GM12891 (cell line): Measurements from ENCODE around the gene NFATC4.

Source experiments
- DNase-seq: peaks from one replicate; pipeline ENCODE4 v3.0.0; 2011; ENCODE audit warnings: low spot score; ENCODE audit not compliant: insufficient read length
- FAIRE-seq: peaks from 2 replicates; lab custom pipeline; 2011; peaks lifted over from hg19 to GRCh38; lab: Jason Lieb, UNC
- PAX5 ChIP-seq: IDR thresholded peaks from 2 replicates; pipeline ENCODE4 v1.6.1; 2011; ENCODE audit warnings: low read length, moderate library complexity, mild to moderate bottlenecking; ENCODE audit not compliant: insufficient read depth, severe bottlenecking
- POLR2A ChIP-seq: IDR thresholded peaks from 2 replicates; pipeline ENCODE4 v1.6.1; 2011; ENCODE audit warnings: low read depth, low read length, control low read depth
- POLR2AphosphoS5 ChIP-seq: IDR thresholded peaks from 2 replicates; pipeline ENCODE4 v1.6.1; 2011; ENCODE audit warnings: low read depth, low read length, control low read depth
- POU2F2 ChIP-seq: IDR thresholded peaks from 2 replicates; pipeline ENCODE4 v1.6.1; 2011; ENCODE audit warnings: low read depth, mild to moderate bottlenecking, control low read depth, low read length, moderate library complexity
- SPI1 ChIP-seq: IDR thresholded peaks from 2 replicates; pipeline ENCODE4 v1.6.1; 2011; ENCODE audit warnings: low read depth, low read length, control low read depth
- TAF1 ChIP-seq: IDR thresholded peaks from 2 replicates; pipeline ENCODE4 v1.6.1; 2011; ENCODE audit warnings: low read depth, low read length, control low read depth

NFATC4 gene

DNA sequence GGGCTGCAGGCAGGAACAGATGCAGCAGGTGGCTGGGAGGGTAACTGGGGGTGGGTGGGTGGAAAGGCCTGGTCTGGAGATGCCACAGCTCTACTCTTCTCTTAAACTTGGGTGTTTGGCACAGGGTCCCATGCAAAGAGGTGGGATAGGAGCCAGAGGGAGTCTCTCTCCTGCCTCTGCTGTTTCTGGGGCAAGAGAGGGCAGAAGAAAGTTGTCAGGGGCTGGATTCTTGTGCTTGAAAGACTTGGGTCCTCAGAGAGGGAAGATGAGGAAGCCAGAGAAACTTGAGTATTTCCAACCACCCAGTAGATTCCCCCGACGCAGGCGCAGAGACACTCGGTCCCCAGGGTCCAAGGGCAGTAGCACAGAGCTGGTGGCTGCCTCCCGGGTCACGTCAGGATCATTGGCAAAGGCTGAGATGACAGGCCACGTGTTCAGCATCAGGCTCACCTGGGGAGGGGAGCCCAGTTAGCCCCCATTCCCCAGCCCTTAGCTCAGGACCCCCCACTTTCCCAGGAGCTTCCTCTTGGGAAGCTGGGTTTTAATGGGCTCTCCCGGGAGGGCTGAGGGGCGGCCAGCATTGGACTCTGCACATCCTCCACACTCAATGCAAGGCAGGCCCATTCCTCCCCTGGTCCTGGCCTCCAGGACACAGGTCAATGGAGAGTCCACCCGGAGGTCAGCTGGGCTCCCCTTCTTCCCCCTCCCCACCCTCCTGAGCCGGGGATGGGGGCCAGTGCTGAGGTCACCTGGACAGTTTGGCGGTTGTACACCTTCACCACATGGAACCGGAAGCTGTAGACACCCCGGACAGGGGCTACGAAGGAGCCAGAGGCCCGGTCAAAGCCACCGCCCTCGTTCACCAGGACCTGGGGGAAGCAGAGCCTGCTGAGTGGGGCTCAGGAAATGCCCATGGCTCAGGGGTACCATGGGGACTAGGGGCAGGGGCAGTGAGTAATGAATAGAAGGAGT lies 59.8 kb downstream of the NFATC4 start:
- TF ChIP-seq SPI1 = no peak
- TF ChIP-seq POLR2A = no peak
- no peak for TF ChIP-seq POLR2AphosphoS5
- TF ChIP-seq POU2F2 = no peak
- no peak for TF ChIP-seq TAF1
- no peak for TF ChIP-seq PAX5
- FAIRE-seq (no peak), DNase-seq (no peak)

DNA sequence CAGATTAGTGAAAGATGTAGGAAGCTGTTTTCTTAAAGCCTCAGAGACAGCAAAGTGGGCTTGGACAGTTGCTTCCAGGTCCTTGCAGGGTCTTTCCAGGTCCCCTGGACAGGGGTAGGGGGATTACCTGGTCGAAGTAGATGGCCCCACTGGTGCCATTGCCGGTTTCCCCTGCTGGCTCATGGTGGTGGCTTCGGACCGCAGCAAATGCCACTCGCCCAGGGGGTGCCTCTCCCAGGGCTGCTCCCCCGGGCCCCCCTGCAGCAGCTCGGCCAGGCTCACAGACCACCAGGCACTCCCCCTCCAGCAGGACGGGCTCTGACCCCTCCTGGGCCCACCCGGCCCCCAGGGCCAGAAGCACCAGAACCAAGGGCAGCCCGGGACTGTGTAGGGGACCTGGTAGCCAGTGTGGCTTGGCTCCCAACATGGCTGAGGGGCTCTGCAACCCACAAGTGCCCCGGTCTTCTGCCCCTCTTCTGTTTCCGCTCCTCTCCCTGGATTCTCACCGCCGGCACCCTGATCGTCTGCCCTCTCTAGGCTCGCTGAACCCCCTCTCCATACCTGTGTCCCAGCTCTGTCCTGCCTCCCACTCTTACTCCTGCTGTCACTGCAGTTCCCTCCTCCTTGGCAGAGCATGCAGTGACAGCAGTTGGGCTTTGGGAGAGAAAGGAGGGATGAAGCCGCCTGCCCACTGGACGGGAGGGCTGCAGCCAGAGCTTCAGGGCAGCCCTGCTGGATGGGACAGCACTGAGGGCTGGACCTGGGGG lies 60.8 kb downstream of the NFATC4 start:
- TF ChIP-seq TAF1 = no peak
- no peak for TF ChIP-seq POLR2A
- no peak for TF ChIP-seq PAX5
- TF ChIP-seq SPI1 = no peak
- FAIRE-seq (no peak), DNase-seq (no peak)
